Measurements from ENCODE around the gene UVRAG. TPM values are rescaled to one million over a fixed set of nuclear protein-coding genes. Genes with fewer than 3 reads are reported as not detected.

The UVRAG gene
- total and polyA plus RNA-seq, 2 donors (not counting 1 experiment from before 2014, with no cell fraction given), result 37.7 to 94.1 TPM

DNA sequence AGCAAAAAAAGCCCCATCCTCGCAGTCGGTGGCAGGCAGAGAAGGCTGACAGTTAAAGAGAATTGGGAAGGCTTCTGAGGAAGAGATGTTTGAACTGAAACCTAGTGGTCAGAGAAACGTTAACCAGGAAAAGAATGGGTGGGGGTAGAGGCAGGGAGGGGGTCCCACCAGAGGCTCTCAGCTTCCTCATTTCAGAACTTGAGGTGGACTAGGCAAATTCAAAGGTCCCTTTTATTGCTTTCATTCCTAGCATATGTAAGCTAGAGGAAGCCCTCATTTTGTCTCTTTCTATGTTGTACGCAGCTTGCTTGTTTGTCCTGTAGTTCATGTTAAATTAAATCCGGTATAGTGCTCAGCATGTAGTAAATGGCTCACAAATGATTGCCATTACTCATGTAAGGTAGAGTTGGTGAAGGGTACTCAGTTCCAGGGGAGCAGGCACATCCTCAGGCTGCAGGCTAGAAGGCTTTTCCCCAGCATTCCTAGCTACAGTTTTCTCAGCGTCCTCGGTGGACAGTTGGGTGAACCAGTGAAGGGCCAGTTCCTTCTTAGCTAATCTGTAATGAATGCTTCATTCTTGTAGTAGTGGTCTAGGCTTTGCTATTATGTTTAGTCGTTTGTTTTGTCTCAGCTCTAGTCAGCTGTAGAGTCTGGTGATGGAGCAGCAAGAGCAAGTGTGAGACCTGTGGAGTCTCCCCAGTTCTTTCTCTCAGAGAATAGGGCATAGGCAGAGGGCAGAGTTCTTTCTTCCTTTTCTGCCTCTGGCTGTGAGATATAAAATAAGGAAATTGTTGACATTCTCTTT lies 58.6 kb downstream of the UVRAG start:
- no peaks in the 10 kb centered on the region for H3K9me3 ChIP-seq (ENCODE audit: control extremely low read depth in 1 of 3, control insufficient read depth in 2 of 3, insufficient read depth in 1 of 3, low read length in 2 of 3)
- H3K27ac ChIP-seq (ENCODE audit: low read length in 2 of 2), result peak overlapping the region; percentile 73 to 81
- peak overlapping the region; percentile 80 for H3K4me2 ChIP-seq (replicated peaks; ENCODE audit: low read depth, low read length, poor library complexity, severe bottlenecking)
- no peaks in the 10 kb centered on the region for H3K27me3 Mint-ChIP-seq
- peak overlapping the region; percentile 44 for H2AFZ ChIP-seq (ENCODE audit: insufficient read depth, low read depth, low read length, poor library complexity, severe bottlenecking)
- H3K27me3 ChIP-seq (replicated peaks in 1 of 4; ENCODE audit: control extremely low read depth in 1 of 4, control insufficient read depth in 3 of 4, insufficient read depth in 4 of 4, low read length in 3 of 4), result no peaks in the 10 kb centered on the region
- H3K4me1 Mint-ChIP-seq, result peaks cover 56% of the 10 kb centered on the region
- peak overlapping the region; percentile 94 for H3K27ac Mint-ChIP-seq
- no peaks in the 10 kb centered on the region for H3K36me3 ChIP-seq (replicated peaks in 1 of 2; ENCODE audit: control extremely low read depth in 1 of 2, control insufficient read depth in 1 of 2, extremely low read depth in 1 of 2, insufficient read depth in 2 of 2, low read length in 1 of 2)
- ATAC-seq (ENCODE audit: low read depth), result peak; percentile 87
- peaks cover 38 to 44% of the 10 kb centered on the region in 2 donors for H3K4me1 ChIP-seq (ENCODE audit: control insufficient read depth in 2 of 2, insufficient read depth in 2 of 2, low read length in 2 of 2)
- intact Hi-C loops (cut with micrococcal nuclease), result loop anchor here (1.0 kb wide), 1 partner anchor 18 kb away; no protein-coding TSS in a partner anchor
- POLR2A ChIA-PET, result interaction anchor here (1.0 kb wide), 1 partner anchor 49 kb away, joined by 5 read pairs; no protein-coding TSS in a partner anchor
- 0% methylated on average over 4 of the region's 8 CpGs for WGBS (ENCODE audit: insufficient coverage)
- peak overlapping the region; percentile 84 for H3K4me3 Mint-ChIP-seq
- peak overlapping the region; percentile 60 for H3K9ac ChIP-seq (ENCODE audit: low read length)
- no peaks in the 10 kb centered on the region for H3K9me3 Mint-ChIP-seq (ENCODE audit: insufficient read depth)
- H3K79me2 ChIP-seq (ENCODE audit: control insufficient read depth, insufficient read depth, low read length), result peaks cover 77% of the 10 kb centered on the region
- H3K4me3 ChIP-seq (ENCODE audit: control extremely low read depth in 1 of 5, extremely low read depth in 1 of 5, insufficient read depth in 1 of 5, low read depth in 2 of 5, low read length in 4 of 5), result peak overlapping the region in 4 of 5 experiments; percentile 41 to 55 (median 42)
- peaks cover 17% of the 10 kb centered on the region for H4K20me1 ChIP-seq (ENCODE audit: control insufficient read depth, insufficient read depth, low read length, poor library complexity, severe bottlenecking)
- peak; percentile 69 for DNase-seq
- CTCF ChIA-PET, result interaction anchor here (0.7 to 12.7 kb wide), 20 partner anchors 9 to 449 kb away, joined by 3 to 405 read pairs (median 4); partner anchors contain the start of gene UVRAG
- TF ChIP-seq, protein P1, sequence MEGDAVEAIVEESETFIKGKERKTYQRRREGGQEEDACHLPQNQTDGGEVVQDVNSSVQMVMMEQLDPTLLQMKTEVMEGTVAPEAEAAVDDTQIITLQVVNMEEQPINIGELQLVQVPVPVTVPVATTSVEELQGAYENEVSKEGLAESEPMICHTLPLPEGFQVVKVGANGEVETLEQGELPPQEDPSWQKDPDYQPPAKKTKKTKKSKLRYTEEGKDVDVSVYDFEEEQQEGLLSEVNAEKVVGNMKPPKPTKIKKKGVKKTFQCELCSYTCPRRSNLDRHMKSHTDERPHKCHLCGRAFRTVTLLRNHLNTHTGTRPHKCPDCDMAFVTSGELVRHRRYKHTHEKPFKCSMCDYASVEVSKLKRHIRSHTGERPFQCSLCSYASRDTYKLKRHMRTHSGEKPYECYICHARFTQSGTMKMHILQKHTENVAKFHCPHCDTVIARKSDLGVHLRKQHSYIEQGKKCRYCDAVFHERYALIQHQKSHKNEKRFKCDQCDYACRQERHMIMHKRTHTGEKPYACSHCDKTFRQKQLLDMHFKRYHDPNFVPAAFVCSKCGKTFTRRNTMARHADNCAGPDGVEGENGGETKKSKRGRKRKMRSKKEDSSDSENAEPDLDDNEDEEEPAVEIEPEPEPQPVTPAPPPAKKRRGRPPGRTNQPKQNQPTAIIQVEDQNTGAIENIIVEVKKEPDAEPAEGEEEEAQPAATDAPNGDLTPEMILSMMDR (IDR thresholded peaks at IDR 0.05), result no peak
- no peak for TF ChIP-seq EZH2 (IDR thresholded peaks at IDR 0.05; ENCODE audit: borderline replicate concordance, insufficient read depth, low read depth, low read length, poor library complexity, severe bottlenecking)
